SHP77 treated with DMSO at 0.1 percent for 48 hours (cell line): ENCODE data around the gene SEC16A.
"Not testable (repeated sequence)": the region's sequence is repeated elsewhere in the genome, so short reads cannot be mapped to it uniquely, and the experiment has no call there.

Experiments used
- DNase-seq: peaks from one replicate; lab custom pipeline; 2025; lab: John Stamatoyannopoulos, UW

Gene SEC16A

DNA sequence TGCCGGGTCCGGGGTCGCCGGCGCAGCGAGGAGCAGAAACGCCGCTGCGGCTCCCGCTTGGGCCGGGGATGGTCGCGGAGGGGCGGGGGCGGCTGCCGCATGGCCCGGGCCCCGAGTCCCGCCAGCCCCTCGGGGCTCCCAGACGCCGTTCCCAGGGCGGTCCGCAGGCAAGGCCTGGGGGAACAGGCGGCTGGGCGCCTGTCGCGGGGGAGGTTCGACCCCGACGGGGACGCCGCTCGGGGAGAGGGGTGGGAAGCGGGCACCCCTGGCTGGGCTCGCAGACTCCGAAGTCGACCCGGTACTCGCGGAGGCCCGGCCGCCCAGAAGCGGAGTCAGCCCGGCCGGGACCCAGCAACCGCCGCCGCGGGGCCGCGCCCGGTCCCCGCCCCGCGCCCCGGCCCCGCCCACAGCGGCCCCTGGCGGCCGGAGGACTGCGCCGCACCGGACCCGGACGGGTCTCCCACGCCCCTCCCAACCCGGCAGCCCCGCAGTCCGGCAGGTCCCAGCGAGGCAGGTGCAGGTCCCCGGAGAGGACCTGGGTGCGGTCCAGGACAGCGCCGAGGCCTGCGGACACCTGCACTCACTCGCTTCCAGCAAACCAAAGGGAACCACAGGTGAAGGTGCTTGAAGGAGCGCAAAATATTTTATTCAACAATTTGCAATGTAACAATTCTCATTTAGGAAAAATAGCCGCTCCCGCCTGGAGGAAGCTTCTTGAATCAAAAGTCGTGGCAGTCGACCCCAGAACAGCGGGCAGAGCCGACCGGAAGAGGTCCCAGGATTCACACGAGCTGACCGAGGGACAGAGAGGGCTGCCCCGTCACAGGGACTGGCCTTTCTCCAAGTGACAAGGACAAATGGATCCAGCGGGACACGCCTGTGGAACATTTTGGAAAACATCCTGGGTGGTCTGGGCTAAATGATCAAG is 43.1 kb downstream of the SEC16A start, which contains the start of gene INPP5E:
INPP5E (minus strand) TSS at position 365 of the 928 bp plus-strand sequence. CDS start 426 bp downstream, outside the sequence.
- no peak for DNase-seq

DNA sequence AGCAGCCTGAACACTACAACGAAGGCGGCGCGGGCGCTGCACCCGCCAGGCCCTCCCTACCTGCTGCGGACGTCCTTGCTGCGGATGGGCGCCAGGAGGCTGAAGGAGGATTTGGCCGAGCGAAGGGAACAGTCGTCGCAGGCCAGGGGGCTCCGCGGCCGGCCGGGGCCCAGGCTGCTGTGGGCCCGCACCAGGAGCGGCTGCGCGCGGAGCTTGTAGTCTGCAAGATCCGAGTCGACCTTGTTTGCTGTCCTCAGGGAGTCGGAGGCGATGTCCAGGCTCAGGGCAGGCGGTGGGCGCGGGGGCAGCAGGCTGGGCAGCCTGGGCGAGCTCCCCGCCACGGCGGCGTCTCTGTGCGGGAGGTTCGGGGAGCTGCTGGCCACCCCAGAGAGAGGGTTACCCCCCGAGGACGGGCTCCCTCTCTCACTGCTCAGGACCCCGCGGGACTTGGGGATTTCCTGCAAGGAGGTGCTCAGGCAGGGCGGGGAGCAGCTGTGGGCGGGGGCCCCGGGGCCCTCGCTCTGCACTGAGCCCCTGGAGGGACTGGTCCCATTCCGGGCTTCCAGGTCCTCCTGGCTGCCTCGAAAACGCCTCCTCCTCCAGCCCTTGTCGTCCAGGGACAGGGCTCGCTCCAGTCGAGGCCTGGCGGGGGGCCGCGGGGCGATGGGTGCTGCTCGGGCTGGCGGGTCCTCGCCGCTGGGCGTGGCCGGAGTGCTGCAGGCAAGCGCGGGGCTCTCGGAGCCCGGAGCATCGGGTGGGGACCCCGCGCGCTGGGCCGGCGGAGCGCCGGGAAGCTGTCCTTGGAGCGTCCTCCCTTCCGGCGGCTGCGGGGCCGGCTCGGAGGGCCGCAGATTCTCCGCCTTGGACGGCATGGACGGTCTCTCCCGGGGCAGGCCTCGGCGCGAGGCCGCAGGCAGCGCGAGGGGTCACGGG is 44.0 kb downstream of the SEC16A start:
- DNase-seq: no peak

- no peak for DNase-seq
Measured at GRCh38 chr9:136437839-136438547, 44.8 kb downstream of the SEC16A start.

DNA sequence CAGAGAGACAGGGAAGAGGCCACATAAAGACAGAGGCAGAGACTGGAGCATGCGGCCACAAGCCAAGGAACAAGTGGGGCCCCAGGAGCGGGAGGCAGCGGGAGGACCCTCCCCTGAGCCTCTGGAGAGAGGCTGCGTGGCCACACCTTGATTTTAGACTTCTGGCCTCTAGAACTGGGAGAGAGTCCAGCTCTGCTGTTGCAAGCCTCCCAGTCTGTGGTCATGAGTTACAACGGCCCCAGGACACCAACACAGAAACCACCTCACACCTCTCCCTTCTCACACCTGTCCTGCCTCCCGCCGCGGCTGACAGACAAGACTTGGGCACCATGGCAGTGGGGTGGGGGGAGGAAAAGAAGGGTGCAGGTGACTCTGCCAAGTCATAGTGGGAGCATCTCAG is 45.4 kb downstream of the SEC16A start:
- DNase-seq: no peak

DNA sequence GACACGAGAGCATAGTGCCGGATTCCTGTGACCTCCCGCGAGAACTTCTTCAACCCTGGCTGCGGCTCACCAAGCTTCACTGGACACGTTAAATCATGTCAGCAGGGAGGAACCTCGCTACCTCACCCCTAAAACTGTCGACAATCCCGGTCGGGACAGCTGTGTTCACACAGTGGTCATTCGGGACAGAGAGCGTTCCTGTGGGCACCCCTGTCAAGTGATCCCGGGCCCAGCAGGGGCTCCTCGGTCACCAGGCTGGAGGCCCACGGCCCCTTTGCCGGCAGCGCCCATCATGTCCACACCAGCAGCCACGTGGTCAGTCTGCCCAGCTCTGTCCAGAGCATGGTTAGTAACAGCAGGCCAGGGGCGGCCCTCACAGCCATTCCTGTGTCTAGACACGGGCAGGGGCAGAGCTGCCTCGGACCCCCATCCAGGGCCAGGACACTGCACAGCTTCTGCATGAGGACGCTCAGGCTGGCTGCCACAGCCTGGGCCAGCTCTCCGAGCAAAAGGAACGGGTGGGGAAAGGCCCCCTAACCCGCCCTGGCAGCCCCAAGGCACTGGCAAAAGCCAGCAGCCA is 46.7 kb downstream of the SEC16A start:
- DNase-seq: no peak

DNA sequence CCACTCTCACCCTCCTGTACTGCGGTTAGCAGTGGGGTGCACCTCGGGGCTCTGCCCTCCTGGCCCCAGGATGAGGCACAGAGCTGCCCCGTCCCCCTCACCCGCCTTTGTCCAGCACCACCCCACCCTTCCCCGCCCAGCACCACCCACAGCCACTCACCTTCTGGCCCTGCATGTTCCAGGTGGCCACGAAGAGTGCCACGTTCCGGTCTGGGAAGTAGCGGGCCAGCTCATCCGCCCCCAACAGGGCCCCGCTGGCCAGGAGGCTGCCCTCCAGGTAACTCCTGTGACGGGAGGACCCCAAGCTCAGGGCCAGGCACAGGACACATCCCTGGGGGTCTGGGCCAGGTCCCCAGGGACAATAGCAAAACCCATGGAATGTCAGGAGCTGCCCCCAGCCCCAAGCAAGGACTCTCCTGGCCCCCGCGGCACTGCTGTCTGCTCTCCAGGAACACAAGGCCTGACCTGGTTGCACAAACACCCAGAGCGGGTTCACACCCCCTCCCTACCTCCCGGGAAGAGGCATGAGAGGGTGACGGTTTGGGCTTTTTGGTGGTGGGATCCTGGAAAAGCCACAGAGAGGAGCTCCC is 48.2 kb downstream of the SEC16A start:
- DNase-seq: no peak

DNA sequence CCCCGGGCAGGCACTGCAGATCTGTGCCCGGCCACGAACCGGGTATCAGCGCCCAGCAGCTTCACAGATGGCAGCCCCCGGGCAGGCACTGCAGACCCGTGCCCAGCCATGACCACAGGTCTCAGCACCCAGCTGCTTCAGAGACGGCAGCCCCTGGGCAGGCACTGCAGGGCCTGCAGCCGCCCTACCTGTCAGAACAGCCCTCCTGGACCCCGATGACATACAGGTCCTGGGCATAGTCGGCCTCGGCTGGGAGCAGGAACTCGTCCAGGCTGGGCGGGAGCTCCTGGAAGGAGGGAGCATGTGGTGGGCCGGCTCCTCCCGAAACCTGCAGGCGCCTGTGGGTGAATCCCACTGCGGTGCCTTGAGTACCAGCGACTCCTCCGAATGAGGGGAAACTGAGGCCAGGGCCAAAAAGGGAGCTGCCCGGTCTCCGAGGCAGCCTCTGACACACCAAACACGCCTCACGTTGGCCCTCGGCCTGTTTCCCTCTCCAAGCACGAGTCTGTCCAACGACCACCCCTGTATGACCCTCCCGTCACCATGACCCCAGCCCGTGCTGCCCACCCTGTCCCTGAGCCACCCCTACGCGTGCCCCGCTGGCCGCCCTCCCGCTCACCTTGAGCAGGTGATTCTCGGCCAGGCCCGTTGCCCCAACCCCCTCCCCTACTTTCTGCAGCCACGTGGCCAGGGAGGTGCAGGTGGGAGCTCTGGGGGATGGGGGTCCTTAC is 48.8 kb downstream of the SEC16A start:
- DNase-seq: no peak

DNA sequence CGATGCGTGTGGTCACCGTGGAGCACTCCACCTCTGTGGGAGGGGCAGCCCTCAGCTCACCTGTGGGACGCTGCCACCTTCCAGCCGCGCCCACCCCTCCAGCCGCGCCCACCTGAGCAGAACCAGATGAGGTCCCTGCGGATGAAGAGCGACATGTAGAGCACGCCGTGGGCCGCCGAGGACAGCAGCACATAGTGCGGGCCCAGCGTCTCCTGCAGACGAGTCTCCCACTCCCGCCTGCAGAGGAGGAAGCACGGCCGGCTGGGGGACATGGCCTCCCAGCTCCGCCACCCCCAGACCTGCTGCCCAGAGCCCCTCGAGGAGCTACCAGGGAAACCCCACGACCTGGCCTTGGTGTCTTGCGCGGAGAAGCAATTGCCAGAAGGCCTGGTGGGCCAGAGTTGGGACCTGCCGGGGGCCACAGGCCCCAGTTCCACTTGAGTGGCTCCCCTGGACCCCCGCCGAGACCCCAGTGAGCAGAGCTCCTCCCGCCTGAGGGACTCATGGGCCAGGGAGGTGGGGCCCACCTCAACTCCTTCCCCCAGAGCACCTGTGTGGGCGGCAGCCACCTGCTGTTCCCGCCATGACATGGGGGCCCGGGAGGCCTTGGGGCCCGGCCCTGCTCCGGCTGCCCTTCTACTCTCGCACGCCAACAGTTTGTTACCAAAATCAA is 49.7 kb downstream of the SEC16A start:
- DNase-seq: no peak

DNA sequence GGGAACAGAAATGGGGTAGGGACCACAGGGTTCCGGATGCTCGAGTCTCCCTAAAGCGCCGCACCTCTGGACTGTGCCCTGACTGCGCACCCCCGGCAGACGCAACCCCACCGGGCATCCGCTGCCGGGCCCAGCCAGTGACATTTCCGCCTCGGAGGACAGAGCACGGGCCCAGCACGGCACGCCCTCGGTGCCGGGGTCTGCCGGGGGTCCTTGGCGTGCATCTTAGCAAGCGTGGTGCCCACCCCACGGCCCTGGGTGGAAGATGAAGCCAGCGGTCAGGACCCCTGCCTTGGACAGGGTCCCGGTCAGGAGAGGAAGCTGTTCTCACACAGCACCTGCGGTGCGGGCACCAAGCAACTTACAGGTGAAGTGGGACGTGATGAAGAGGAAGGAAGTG is 50.2 kb downstream of the SEC16A start:
- DNase-seq: no peak

DNA sequence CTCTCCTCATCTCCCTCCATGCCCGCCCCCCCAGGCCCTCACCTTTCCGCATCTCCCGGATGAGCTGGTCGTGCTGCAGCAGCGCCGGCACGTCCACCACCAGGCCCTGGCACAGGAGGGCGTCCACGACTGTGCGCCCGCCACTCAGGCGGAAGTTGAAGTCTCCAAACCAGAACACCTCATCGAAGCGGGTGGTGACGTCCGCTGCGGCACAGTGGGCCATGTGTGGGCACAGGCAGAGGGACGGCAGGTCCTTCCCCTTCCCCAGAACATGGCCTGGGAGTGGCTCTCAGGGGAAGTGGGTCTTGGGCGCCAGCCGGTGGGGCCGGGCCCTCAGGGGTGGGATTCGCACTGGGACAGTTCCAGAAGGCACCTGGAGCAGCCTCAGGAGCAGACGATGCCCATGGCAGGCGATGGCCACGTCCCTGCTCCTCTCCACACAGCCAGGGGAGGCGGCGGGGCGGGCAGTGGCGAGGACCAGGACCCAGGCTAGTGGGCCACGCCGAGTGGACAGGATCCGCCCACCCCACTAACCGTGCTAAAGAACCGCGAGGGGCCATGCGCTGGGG is 51.0 kb downstream of the SEC16A start:
- no peak for DNase-seq

- DNase-seq: no peak
Measured at GRCh38 chr9:136430588-136431234, 52.1 kb downstream of the SEC16A start.

- no peak for DNase-seq
Measured at GRCh38 chr9:136429683-136430491, 53.0 kb downstream of the SEC16A start.

DNA sequence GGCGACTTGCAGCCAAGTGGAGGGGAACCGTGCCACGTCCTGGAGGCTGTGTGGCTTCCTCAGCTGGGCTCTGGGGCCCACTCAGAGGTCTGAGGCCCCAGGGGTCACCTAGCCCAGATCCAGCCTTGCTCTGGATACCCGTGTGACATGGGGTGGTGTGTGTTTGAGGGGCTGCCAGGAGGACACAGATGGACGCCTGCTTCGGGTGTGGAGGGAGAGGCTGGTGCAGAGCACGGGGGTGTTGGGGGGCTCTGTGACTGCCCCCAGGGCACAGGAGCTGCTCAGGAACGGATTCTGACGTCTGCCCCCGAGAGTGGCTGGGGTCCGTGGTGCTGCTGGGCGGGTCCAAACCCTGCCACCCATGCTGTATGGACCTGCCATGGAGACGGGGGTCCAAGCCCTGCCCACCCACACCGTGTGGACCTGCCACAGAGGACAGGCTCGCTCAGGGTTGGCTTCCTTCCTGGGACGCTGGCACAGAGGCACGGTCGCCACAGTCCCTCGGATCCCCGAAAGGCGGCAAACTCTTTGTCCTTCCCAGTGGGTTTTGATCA is 53.7 kb downstream of the SEC16A start:
- DNase-seq: no peak

GRCh38 chr9:136426787-136427186 is 56.1 kb downstream of the SEC16A start:
- no peak for DNase-seq

GRCh38 chr9:136425367-136425766 is 57.5 kb downstream of the SEC16A start:
- DNase-seq: not testable (repeated sequence)

DNA sequence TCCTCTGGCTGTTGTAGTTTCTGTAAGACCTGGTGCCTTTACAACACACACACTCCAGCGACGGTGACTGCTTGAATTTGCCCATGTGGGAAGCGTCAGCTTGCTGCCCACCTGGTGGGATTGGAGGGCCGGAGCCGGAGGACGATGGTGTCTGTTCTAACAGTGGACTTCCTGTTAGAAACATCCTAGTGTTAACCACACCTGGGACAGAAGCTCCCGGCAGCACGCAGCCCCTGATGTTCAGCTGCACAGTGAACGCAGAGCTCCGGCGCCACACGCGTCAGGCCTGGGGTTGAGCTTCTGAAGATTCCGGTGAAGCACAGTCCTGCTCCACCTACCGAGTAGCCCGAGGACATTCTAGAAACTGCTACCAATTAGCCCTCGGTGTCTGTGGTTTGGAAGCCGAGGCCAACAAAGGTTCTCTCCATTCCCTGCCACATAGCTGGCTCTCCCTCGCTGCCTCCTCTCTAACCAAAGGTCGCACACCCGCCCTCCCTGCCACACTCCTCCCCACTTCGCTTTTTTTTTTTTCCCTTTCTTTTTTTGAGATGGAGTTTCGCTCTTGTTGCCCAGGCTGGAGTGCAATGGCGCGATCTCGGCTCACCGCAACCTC is 58.0 kb downstream of the SEC16A start:
- DNase-seq: no peak

GRCh38 chr9:136423432-136424146 is 59.3 kb downstream of the SEC16A start:
- no peak for DNase-seq
